ENCODE measurements around the gene MYLK.

DNA sequence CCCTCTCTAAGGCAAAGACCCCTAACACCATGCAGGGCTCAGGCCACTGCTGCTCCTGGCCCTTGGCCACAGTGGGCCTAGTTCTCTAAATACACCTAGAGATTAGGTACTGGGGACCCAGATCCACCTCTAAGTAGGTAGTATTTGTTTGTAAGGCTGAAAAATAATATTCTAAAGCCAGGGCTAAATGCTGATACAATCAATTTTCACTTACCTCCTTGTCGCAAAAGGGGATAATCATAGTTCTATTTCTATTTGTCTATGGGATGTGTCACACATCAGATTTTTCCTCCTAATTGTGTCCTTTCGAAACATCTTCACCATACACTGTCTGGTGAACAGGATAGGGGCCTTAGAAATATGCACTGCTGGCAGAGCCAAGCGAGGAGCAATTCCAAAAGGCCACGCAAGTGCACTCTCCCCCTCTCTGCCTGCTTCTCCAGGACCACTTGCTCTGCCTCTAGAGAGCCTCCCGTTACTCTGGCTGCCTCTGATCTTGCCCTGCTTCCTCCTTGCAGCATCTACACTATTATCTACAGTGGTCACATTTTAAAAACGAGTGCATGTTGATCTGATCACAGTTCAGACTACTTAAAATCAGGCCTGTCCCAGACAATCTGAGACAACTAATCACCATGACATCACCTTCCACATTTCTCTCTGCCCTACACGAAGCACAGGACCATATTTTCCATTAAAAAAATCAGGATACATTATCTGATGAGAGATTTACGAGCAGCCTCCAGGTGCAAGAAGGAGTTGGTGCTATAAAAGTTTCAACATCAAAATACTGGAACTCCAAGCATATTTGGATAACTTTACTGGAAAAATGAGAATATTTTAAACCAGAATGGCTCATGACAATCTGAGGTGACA, 115.4 kb downstream of the MYLK start:
- TF ChIP-seq POLR2AphosphoS5 (IDR thresholded peaks at IDR 0.05; ENCODE audit: low read depth, low read length) (no peak), TAF1 (IDR thresholded peaks at IDR 0.05; ENCODE audit: borderline replicate concordance, insufficient read depth, low read length) (no peak), FOXP2 (optimal IDR thresholded peaks at IDR 0.05; ENCODE audit: borderline replicate concordance, extremely low read depth, extremely low read length, insufficient read depth) (no peak)
- TF ChIP-seq, protein P1, sequence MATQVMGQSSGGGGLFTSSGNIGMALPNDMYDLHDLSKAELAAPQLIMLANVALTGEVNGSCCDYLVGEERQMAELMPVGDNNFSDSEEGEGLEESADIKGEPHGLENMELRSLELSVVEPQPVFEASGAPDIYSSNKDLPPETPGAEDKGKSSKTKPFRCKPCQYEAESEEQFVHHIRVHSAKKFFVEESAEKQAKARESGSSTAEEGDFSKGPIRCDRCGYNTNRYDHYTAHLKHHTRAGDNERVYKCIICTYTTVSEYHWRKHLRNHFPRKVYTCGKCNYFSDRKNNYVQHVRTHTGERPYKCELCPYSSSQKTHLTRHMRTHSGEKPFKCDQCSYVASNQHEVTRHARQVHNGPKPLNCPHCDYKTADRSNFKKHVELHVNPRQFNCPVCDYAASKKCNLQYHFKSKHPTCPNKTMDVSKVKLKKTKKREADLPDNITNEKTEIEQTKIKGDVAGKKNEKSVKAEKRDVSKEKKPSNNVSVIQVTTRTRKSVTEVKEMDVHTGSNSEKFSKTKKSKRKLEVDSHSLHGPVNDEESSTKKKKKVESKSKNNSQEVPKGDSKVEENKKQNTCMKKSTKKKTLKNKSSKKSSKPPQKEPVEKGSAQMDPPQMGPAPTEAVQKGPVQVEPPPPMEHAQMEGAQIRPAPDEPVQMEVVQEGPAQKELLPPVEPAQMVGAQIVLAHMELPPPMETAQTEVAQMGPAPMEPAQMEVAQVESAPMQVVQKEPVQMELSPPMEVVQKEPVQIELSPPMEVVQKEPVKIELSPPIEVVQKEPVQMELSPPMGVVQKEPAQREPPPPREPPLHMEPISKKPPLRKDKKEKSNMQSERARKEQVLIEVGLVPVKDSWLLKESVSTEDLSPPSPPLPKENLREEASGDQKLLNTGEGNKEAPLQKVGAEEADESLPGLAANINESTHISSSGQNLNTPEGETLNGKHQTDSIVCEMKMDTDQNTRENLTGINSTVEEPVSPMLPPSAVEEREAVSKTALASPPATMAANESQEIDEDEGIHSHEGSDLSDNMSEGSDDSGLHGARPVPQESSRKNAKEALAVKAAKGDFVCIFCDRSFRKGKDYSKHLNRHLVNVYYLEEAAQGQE (IDR thresholded peaks at IDR 0.05; ENCODE audit: insufficient read depth in 1 of 2, low read depth in 2 of 2, low read length in 2 of 2), result no peak

Data from PFSK-1 (cell line).